ENCODE measurements around the gene ARL2BP. TPM values are rescaled to one million over a fixed set of nuclear protein-coding genes. Genes with fewer than 3 reads are reported as not detected.

ARL2BP gene
- total and polyA plus RNA-seq, 12 donors: 33.4 to 57.9 (median 45.9) TPM

GRCh38 chr16:57268804-57269800, 24.0 kb downstream of the ARL2BP start:
- H3K36me3 ChIP-seq: no peaks in the 10 kb centered on the region
- H3K4me1 ChIP-seq: peaks cover 8 to 39% (median 30%) of the 10 kb centered on the region in 9 donors
- peak overlapping the region in 9 of 10 donors; percentile 26 to 80 (median 70) for H3K27ac ChIP-seq
- ATAC-seq (peak; percentile 40 to 88 (median 75)), DNase-seq (peak; percentile 62 to 70)
- no peaks in the 10 kb centered on the region for H3K9me3 ChIP-seq
- WGBS, 2 donors: 48 to 49% methylated on average over 14 of the region's 14 CpGs
- TF ChIP-seq CTCF (IDR thresholded peaks at IDR 0.05): no peak
- no peak overlapping the region for H3K4me3 ChIP-seq
- intact Hi-C loops (cut with DNase I): no loop called here
- H3K27me3 ChIP-seq: no peaks in the 10 kb centered on the region

GRCh38 chr16:57270221-57271062, 25.4 kb downstream of the ARL2BP start:
- Histone ChIP-seq H3K4me3 (no peak overlapping the region), H3K9me3 (no peaks in the 10 kb centered on the region), H3K36me3 (no peaks in the 10 kb centered on the region), H3K27me3 (no peaks in the 10 kb centered on the region), H3K27ac (peak overlapping the region in 1 of 10 donors; percentile 22), H3K4me1 (peaks cover 8 to 38% (median 30%) of the 10 kb centered on the region in 9 donors)
- no peak for TF ChIP-seq CTCF (IDR thresholded peaks at IDR 0.05)
- WGBS, 2 donors: 81 to 82% methylated on average over 25 of the region's 25 CpGs
- ATAC-seq (no peak), DNase-seq (no peak)
- intact Hi-C loops (cut with DNase I): no loop called here

- ATAC-seq (no peak), DNase-seq (no peak)
- Histone ChIP-seq H3K4me1 (peaks cover 8 to 35% (median 28%) of the 10 kb centered on the region in 9 donors), H3K36me3 (no peaks in the 10 kb centered on the region), H3K4me3 (no peak overlapping the region), H3K27me3 (no peaks in the 10 kb centered on the region), H3K27ac (no peak overlapping the region), H3K9me3 (no peaks in the 10 kb centered on the region)
- 89 to 91% methylated on average over 7 of the region's 7 CpGs for WGBS, 2 donors
- intact Hi-C loops (cut with DNase I): no loop called here
- TF ChIP-seq CTCF (IDR thresholded peaks at IDR 0.05): no peak
Measured at GRCh38 chr16:57271063-57271345, 25.9 kb downstream of the ARL2BP start.

GRCh38 chr16:57271867-57272495, 26.9 kb downstream of the ARL2BP start:
- ATAC-seq (no peak), DNase-seq (no peak)
- no peaks in the 10 kb centered on the region for H3K36me3 ChIP-seq
- no peak overlapping the region for H3K4me3 ChIP-seq
- no peak overlapping the region for H3K27ac ChIP-seq
- H3K4me1 ChIP-seq: peaks cover 4 to 32% (median 20%) of the 10 kb centered on the region in 9 donors
- H3K9me3 ChIP-seq: no peaks in the 10 kb centered on the region
- no peaks in the 10 kb centered on the region for H3K27me3 ChIP-seq
- 77 to 87% methylated on average over 5 of the region's 5 CpGs for WGBS, 2 donors
- intact Hi-C loops (cut with DNase I): no loop called here
- no peak for TF ChIP-seq CTCF (IDR thresholded peaks at IDR 0.05)

Measured in heart right ventricle (tissue), 16 donors.